Loucy (cell line): ENCODE data around the gene FANK1.

Source experiments
- H2AFZ ChIP-seq: fragments of 200-600 bp; sonication (generic); 2 replicates; pipeline ENCODE4 v1.6.0; 2016; ENCODE audit warnings: antibody characterized with exemption, mild to moderate bottlenecking, low read length, moderate library complexity
- H3F3A ChIP-seq: fragments of 200-600 bp; 2 replicates; pipeline ENCODE4 v1.6.0; 2016; ENCODE audit warnings: antibody characterized with exemption, low read depth, mild to moderate bottlenecking
- H3K27me3 ChIP-seq: fragments of 200-600 bp; sonication (generic); 2 replicates; pipeline ENCODE4 v1.6.1; 2014; ENCODE audit warnings: low read length, mild to moderate bottlenecking; ENCODE audit not compliant: insufficient read depth, poor library complexity, severe bottlenecking
- H3K36me3 ChIP-seq: fragments of 200-600 bp; sonication (generic); 2 replicates; pipeline ENCODE4 v1.6.1; 2016; ENCODE audit warnings: low read length; ENCODE audit not compliant: insufficient read depth
- H3K4me1 ChIP-seq: fragments of 200-600 bp; sonication (generic); 2 replicates; pipeline ENCODE4 v1.5.1; 2014; ENCODE audit warnings: low read length, mild to moderate bottlenecking; ENCODE audit not compliant: insufficient read depth, poor library complexity, severe bottlenecking
- H3K4me2 ChIP-seq: fragments of 200-600 bp; sonication (generic); 2 replicates; pipeline ENCODE4 v1.6.0; 2014; ENCODE audit warnings: antibody characterized with exemption, low read length, low read depth, mild to moderate bottlenecking; ENCODE audit not compliant: poor library complexity, severe bottlenecking
- H3K4me3 ChIP-seq: fragments of 200-600 bp; sonication (generic); 2 replicates; pipeline ENCODE4 v1.5.1; 2014; ENCODE audit warnings: low read length, mild to moderate bottlenecking, mixed read lengths; ENCODE audit not compliant: poor library complexity, severe bottlenecking
- H3K79me2 ChIP-seq: fragments of 200-600 bp; sonication (generic); 2 replicates; pipeline ENCODE4 v1.6.1; 2014; ENCODE audit warnings: low read length; ENCODE audit not compliant: insufficient read depth
- H3K9ac ChIP-seq: fragments of 200-600 bp; sonication (generic); 2 replicates; pipeline ENCODE4 v1.6.0; 2014; ENCODE audit warnings: mild to moderate bottlenecking, low read depth, low read length, moderate library complexity; ENCODE audit not compliant: poor library complexity, severe bottlenecking
- H3K9me2 ChIP-seq: fragments of 200-600 bp; sonication (generic); replicated peaks from 2 replicates; pipeline ENCODE4 v1.6.1; 2016; ENCODE audit warnings: low read depth, low read length, mixed read lengths
- H3K9me3 ChIP-seq: fragments of 200-600 bp; sonication (generic); 2 replicates; pipeline ENCODE4 v1.6.1; 2014; ENCODE audit warnings: mild to moderate bottlenecking, antibody characterized with exemption, low read length, low read depth; ENCODE audit not compliant: insufficient read depth
- H4K20me1 ChIP-seq: fragments of 200-600 bp; sonication (generic); 2 replicates; pipeline ENCODE4 v1.6.0; 2014; ENCODE audit warnings: antibody characterized with exemption, low read length, mild to moderate bottlenecking; ENCODE audit not compliant: insufficient read depth, poor library complexity, severe bottlenecking
- CTCF ChIP-seq: fragments of 200-600 bp; sonication (generic); conservative IDR thresholded peaks from 2 replicates; pipeline ENCODE4 v1.5.1; 2014; ENCODE audit warnings: mild to moderate bottlenecking, antibody characterized with exemption, low read length
- EZH2phosphoT487 ChIP-seq: fragments of 200-600 bp; IDR thresholded peaks from 2 replicates; pipeline ENCODE4 v1.6.1; 2018; ENCODE audit warnings: antibody characterized with exemption, mild to moderate bottlenecking, moderate library complexity, borderline replicate concordance

Gene FANK1

GRCh38 chr10:126049759-126050700 lies 153.7 kb downstream of the FANK1 start:
- no peaks in the 10 kb centered on the region for H3K9me2 ChIP-seq
- H3K9me3 ChIP-seq = 0 out of 2 replicates have a peak, but pooled peaks cover 3% of the 10 kb centered on the region
- no peak overlapping the region for H3K9ac ChIP-seq
- H3K4me1 ChIP-seq = no peaks in the 10 kb centered on the region
- H3K79me2 ChIP-seq = no peaks in the 10 kb centered on the region
- no peak overlapping the region for H2AFZ ChIP-seq
- H3K27me3 ChIP-seq = no peaks in the 10 kb centered on the region
- no peak overlapping the region for H3K4me2 ChIP-seq
- no peaks in the 10 kb centered on the region for H3F3A ChIP-seq
- H3K36me3 ChIP-seq = no peaks in the 10 kb centered on the region
- no peak overlapping the region for H3K4me3 ChIP-seq
- H4K20me1 ChIP-seq = no peaks in the 10 kb centered on the region
- no peak for TF ChIP-seq CTCF
- no peak for TF ChIP-seq EZH2phosphoT487

GRCh38 chr10:126052171-126052570 lies 155.8 kb downstream of the FANK1 start:
- no peaks in the 10 kb centered on the region for H4K20me1 ChIP-seq
- H3K9me2 ChIP-seq = no peaks in the 10 kb centered on the region
- H3K36me3 ChIP-seq = no peaks in the 10 kb centered on the region
- H2AFZ ChIP-seq = no peak overlapping the region
- H3K27me3 ChIP-seq = no peaks in the 10 kb centered on the region
- no peaks in the 10 kb centered on the region for H3K4me1 ChIP-seq
- TF ChIP-seq CTCF (no peak), EZH2phosphoT487 (no peak)
- H3F3A ChIP-seq = no peaks in the 10 kb centered on the region
- peaks cover 6% of the 10 kb centered on the region; the same call in 1 of the 2 replicates for H3K9me3 ChIP-seq
- no peak overlapping the region for H3K4me3 ChIP-seq
- H3K79me2 ChIP-seq = no peaks in the 10 kb centered on the region
- no peak overlapping the region for H3K9ac ChIP-seq
- H3K4me2 ChIP-seq = no peak overlapping the region

- no peak for TF ChIP-seq CTCF
- TF ChIP-seq EZH2phosphoT487 = no peak
- no peak overlapping the region for H3K9ac ChIP-seq
- no peaks in the 10 kb centered on the region for H3K27me3 ChIP-seq
- no peaks in the 10 kb centered on the region for H3K9me2 ChIP-seq
- H3K4me2 ChIP-seq = no peak overlapping the region
- H2AFZ ChIP-seq = no peak overlapping the region
- no peaks in the 10 kb centered on the region for H3K36me3 ChIP-seq
- no peaks in the 10 kb centered on the region for H3K79me2 ChIP-seq
- H4K20me1 ChIP-seq = no peaks in the 10 kb centered on the region
- no peaks in the 10 kb centered on the region for H3F3A ChIP-seq
- H3K4me1 ChIP-seq = no peaks in the 10 kb centered on the region
- no peak overlapping the region for H3K4me3 ChIP-seq
- H3K9me3 ChIP-seq = peaks cover 3% of the 10 kb centered on the region; the same call in 1 of the 2 replicates
Measured at GRCh38 chr10:126054191-126054590, 157.8 kb downstream of the FANK1 start.
